HG03432 (cell line): ENCODE data around the gene PPP2R5B.
"Not testable (repeated sequence)": the region's sequence is repeated elsewhere in the genome, so short reads cannot be mapped to it uniquely, and the experiment has no call there.

ENCODE experiments used
- ATAC-seq: cut with Tn5 transposase; IDR thresholded peaks from one replicate; pipeline ENCODE4 v1.9.1; 2021; ENCODE audit warnings: mild to moderate bottlenecking, moderate library complexity; ENCODE audit not compliant: unreplicated experiment

PPP2R5B gene

GRCh38 chr11:64971421-64972233, 47.1 kb downstream of the PPP2R5B start, which contains the start of gene MAJIN:
MAJIN (minus strand) TSS chr11:64972108; CDS start chr11:64959405, 12,703 bp downstream.
- no peak for ATAC-seq

GRCh38 chr11:64974124-64974523, 49.6 kb downstream of the PPP2R5B start:
- ATAC-seq = no peak

GRCh38 chr11:64976651-64977050, 52.2 kb downstream of the PPP2R5B start:
- ATAC-seq = no peak

GRCh38 chr11:64983339-64983738, 58.9 kb downstream of the PPP2R5B start:
- not testable (repeated sequence) for ATAC-seq
